ENCODE data around the gene TPCN1.
"Not testable (repeated sequence)": the region's sequence is repeated elsewhere in the genome, so short reads cannot be mapped to it uniquely, and the experiment has no call there.

TPCN1 gene

GRCh38 chr12:113196990-113197389 lies 24.3 kb upstream of the TPCN1 start:
- peak; percentile 92 to 95 for ATAC-seq

GRCh38 chr12:113197518-113198077 lies 23.7 kb upstream of the TPCN1 start:
- no peak for ATAC-seq

GRCh38 chr12:113198296-113198695 lies 23.0 kb upstream of the TPCN1 start:
- no peak for ATAC-seq

GRCh38 chr12:113200021-113200797 lies 21.1 kb upstream of the TPCN1 start:
- no peak for ATAC-seq

- no peak for ATAC-seq
These were observed 19.8 kb upstream of the TPCN1 start for GRCh38 chr12:113201187-113202177.

- ATAC-seq, result no peak
These were observed 18.8 kb upstream of the TPCN1 start for GRCh38 chr12:113202300-113203075.

- no peak for ATAC-seq
These were observed 17.2 kb upstream of the TPCN1 start for GRCh38 chr12:113203852-113204760.

GRCh38 chr12:113204804-113205203 lies 16.5 kb upstream of the TPCN1 start:
- ATAC-seq, result no peak

GRCh38 chr12:113206802-113207201 lies 14.5 kb upstream of the TPCN1 start:
- ATAC-seq, result not testable (repeated sequence)

- no peak for ATAC-seq
These were observed 13.6 kb upstream of the TPCN1 start for GRCh38 chr12:113207613-113208040.

- peak; percentile 82 to 89 for ATAC-seq
These were observed 13.0 kb upstream of the TPCN1 start for GRCh38 chr12:113208041-113208934.

GRCh38 chr12:113211160-113211559 lies 10.1 kb upstream of the TPCN1 start:
- no peak for ATAC-seq

- no peak for ATAC-seq
These were observed 6.3 kb upstream of the TPCN1 start for GRCh38 chr12:113214895-113215400.

- ATAC-seq, result no peak
These were observed 5.2 kb upstream of the TPCN1 start for GRCh38 chr12:113216027-113216426.

- ATAC-seq, result no peak
These were observed 577 bp upstream of the TPCN1 start for GRCh38 chr12:113220593-113221180.

GRCh38 chr12:113221997-113222729 lies 899 bp downstream of the TPCN1 start:
- no peak for ATAC-seq

- ATAC-seq, result no peak
These were observed 1.7 kb downstream of the TPCN1 start for GRCh38 chr12:113222730-113223531.

GRCh38 chr12:113224955-113225354 lies 3.7 kb downstream of the TPCN1 start:
- no peak for ATAC-seq

All from activated CD4-positive, CD25-positive, alpha-beta regulatory T cell treated with anti-CD3 and anti-CD28 coated beads, Interleukin-2, amount 50 U/mL, for 24 hours (primary cell).